ENCODE measurements around the gene ADGRG6. TPM values are rescaled to one million over a fixed set of nuclear protein-coding genes. Genes with fewer than 3 reads are reported as not detected.

The ADGRG6 gene
- total and polyA plus RNA-seq, 2 of the 8 experiments (the other 6 are each of a cell fraction or from before 2014, with no cell fraction given) = 1.1 to 6.2 TPM

DNA sequence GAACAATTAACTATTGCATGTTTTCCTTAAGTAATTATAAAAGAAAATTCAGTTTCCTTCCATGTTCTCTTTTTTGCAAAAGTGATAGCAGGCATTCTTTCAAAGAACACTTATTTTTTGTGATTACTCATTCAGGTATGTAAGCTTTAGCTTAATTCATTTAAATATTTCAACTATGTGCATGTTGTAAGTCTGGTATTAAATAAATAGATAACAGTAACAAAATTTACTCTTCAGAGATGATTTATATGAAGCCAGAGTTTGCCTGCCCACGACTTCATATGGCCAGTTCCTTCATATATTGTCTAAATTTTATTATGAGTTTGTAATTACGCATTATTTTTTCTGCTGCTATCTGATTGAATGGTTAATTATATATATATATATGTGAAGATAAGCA is 110.9 kb downstream of the ADGRG6 start (continued):
- TF ChIP-seq, protein P1, sequence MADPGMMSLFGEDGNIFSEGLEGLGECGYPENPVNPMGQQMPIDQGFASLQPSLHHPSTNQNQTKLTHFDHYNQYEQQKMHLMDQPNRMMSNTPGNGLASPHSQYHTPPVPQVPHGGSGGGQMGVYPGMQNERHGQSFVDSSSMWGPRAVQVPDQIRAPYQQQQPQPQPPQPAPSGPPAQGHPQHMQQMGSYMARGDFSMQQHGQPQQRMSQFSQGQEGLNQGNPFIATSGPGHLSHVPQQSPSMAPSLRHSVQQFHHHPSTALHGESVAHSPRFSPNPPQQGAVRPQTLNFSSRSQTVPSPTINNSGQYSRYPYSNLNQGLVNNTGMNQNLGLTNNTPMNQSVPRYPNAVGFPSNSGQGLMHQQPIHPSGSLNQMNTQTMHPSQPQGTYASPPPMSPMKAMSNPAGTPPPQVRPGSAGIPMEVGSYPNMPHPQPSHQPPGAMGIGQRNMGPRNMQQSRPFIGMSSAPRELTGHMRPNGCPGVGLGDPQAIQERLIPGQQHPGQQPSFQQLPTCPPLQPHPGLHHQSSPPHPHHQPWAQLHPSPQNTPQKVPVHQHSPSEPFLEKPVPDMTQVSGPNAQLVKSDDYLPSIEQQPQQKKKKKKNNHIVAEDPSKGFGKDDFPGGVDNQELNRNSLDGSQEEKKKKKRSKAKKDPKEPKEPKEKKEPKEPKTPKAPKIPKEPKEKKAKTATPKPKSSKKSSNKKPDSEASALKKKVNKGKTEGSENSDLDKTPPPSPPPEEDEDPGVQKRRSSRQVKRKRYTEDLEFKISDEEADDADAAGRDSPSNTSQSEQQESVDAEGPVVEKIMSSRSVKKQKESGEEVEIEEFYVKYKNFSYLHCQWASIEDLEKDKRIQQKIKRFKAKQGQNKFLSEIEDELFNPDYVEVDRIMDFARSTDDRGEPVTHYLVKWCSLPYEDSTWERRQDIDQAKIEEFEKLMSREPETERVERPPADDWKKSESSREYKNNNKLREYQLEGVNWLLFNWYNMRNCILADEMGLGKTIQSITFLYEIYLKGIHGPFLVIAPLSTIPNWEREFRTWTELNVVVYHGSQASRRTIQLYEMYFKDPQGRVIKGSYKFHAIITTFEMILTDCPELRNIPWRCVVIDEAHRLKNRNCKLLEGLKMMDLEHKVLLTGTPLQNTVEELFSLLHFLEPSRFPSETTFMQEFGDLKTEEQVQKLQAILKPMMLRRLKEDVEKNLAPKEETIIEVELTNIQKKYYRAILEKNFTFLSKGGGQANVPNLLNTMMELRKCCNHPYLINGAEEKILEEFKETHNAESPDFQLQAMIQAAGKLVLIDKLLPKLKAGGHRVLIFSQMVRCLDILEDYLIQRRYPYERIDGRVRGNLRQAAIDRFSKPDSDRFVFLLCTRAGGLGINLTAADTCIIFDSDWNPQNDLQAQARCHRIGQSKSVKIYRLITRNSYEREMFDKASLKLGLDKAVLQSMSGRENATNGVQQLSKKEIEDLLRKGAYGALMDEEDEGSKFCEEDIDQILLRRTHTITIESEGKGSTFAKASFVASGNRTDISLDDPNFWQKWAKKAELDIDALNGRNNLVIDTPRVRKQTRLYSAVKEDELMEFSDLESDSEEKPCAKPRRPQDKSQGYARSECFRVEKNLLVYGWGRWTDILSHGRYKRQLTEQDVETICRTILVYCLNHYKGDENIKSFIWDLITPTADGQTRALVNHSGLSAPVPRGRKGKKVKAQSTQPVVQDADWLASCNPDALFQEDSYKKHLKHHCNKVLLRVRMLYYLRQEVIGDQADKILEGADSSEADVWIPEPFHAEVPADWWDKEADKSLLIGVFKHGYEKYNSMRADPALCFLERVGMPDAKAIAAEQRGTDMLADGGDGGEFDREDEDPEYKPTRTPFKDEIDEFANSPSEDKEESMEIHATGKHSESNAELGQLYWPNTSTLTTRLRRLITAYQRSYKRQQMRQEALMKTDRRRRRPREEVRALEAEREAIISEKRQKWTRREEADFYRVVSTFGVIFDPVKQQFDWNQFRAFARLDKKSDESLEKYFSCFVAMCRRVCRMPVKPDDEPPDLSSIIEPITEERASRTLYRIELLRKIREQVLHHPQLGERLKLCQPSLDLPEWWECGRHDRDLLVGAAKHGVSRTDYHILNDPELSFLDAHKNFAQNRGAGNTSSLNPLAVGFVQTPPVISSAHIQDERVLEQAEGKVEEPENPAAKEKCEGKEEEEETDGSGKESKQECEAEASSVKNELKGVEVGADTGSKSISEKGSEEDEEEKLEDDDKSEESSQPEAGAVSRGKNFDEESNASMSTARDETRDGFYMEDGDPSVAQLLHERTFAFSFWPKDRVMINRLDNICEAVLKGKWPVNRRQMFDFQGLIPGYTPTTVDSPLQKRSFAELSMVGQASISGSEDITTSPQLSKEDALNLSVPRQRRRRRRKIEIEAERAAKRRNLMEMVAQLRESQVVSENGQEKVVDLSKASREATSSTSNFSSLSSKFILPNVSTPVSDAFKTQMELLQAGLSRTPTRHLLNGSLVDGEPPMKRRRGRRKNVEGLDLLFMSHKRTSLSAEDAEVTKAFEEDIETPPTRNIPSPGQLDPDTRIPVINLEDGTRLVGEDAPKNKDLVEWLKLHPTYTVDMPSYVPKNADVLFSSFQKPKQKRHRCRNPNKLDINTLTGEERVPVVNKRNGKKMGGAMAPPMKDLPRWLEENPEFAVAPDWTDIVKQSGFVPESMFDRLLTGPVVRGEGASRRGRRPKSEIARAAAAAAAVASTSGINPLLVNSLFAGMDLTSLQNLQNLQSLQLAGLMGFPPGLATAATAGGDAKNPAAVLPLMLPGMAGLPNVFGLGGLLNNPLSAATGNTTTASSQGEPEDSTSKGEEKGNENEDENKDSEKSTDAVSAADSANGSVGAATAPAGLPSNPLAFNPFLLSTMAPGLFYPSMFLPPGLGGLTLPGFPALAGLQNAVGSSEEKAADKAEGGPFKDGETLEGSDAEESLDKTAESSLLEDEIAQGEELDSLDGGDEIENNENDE (IDR thresholded peaks at IDR 0.05; ENCODE audit: insufficient replicate concordance, low read length) = no peak
- TF ChIP-seq POU5F1 (IDR thresholded peaks at IDR 0.05; ENCODE audit: low read depth, low read length) = no peak
- no peak for TF ChIP-seq KDM4A (IDR thresholded peaks at IDR 0.05; ENCODE audit: low read depth, low read length, severe bottlenecking)
- TF ChIP-seq KDM5A (IDR thresholded peaks at IDR 0.05; ENCODE audit: low read length) = no peak
- TF ChIP-seq POLR2AphosphoS5 (IDR thresholded peaks at IDR 0.05; ENCODE audit: low read depth, low read length) = no peak

Data from H1 (cell line).